Measurements from ENCODE around the gene ZNF593. TPM values are rescaled to one million over a fixed set of nuclear protein-coding genes. Genes with fewer than 3 reads are reported as not detected.

ZNF593 gene
- polyA plus RNA-seq, 1 donor (not counting 4 experiments of a cell fraction or from before 2014, with no cell fraction given), result 26.0 TPM

DNA sequence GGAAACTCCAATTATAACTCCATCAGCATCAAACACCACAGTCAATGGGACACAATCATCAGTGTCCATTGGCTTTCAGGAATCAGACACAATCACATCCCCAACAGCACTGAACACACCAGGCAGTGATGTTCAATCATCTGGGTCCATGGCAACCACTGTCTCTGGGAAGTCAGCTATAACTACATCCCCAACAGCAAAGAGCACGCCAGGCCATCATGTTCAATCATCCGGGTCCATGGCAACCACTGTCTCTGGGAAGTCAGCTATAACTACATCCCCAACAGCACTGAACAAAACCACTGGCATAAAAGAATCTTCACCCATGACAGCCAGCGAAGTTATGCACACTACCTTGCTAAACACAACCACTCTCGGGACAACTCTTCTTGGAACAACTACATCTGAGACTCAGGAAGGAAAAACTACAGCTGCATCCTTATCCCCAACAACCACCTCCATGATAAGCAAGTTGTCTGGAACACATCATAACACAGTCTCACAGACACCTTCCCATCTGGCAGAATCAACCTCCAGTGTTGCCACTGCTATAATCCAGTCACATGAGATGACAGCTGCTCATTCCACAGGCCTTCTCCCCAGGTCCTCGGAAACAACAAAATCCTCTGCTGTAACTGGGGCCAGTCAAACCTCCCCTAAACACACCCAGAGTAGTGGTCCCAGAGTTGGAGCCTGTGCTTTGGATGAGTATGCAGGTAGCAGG, 40.6 kb downstream of the ZNF593 start:
- H3K79me2 ChIP-seq (ENCODE audit: control insufficient read depth, insufficient read depth, low read length), result no peaks in the 10 kb centered on the region
- H2AFZ ChIP-seq (ENCODE audit: control insufficient read depth, low read length), result no peak overlapping the region
- H3K9ac ChIP-seq (ENCODE audit: control insufficient read depth, extremely low read depth, insufficient read depth, low read length), result no peak overlapping the region
- H3K9me1 ChIP-seq (ENCODE audit: control insufficient read depth, extremely low read depth, insufficient read depth, low read length), result no peaks in the 10 kb centered on the region
- H3K4me2 ChIP-seq (ENCODE audit: control insufficient read depth, extremely low read depth, insufficient read depth, low read depth, low read length), result no peak overlapping the region
- dilution Hi-C loops (cut with MboI; ENCODE audit: extremely low pct_ligation_motif_present, low sequenced_read_pairs), result no loop called here
- H4K20me1 ChIP-seq (ENCODE audit: control insufficient read depth, extremely low read depth, insufficient read depth, low read length), result no peaks in the 10 kb centered on the region
- H3K4me3 ChIP-seq (ENCODE audit: control insufficient read depth in 2 of 3, extremely low read depth in 1 of 3, insufficient read depth in 2 of 3, low read depth in 1 of 3, low read length in 3 of 3), result no peak overlapping the region
- FAIRE-seq, result no peak
- TF ChIP-seq EZH2 (IDR thresholded peaks at IDR 0.05; ENCODE audit: low read length), result no peak
- H3K36me3 ChIP-seq (ENCODE audit: control insufficient read depth in 2 of 2, extremely low read depth in 1 of 2, insufficient read depth in 2 of 2, low read length in 2 of 2), result no peaks in the 10 kb centered on the region
- H3K9me3 ChIP-seq (ENCODE audit: control insufficient read depth, low read depth, low read length), result no peaks in the 10 kb centered on the region
- no peak for DNase-seq (ENCODE audit: low read depth, low spot score)
- H3K4me1 ChIP-seq (ENCODE audit: control insufficient read depth, extremely low read depth, insufficient read depth, low read length), result no peaks in the 10 kb centered on the region
- no peak overlapping the region for H3K27ac ChIP-seq (ENCODE audit: control insufficient read depth, insufficient read depth, low read length)
- no peaks in the 10 kb centered on the region for H3K27me3 ChIP-seq (ENCODE audit: control insufficient read depth, extremely low read depth, insufficient read depth, low read length)

DNA sequence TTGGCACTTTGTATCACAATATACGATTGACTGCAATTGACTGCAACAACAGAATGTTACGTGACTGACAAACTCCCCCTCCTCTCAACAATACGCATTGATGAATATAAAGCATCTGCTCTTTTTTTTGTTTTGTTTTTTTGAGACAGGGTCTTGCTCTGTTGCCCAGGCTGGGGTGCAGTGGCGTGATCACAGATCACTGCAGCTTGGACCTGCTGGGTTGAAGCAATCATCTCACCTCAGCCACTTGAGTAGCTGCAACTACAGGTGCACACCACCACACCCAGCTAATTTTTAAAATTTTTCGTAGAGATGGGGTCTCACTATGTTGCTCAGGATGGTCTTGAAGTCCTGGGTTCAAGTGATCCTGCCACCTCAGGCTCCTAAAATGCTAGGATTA, 43.0 kb downstream of the ZNF593 start:
- no peak overlapping the region for H3K27ac ChIP-seq (ENCODE audit: control insufficient read depth, insufficient read depth, low read length)
- no peaks in the 10 kb centered on the region for H3K9me1 ChIP-seq (ENCODE audit: control insufficient read depth, extremely low read depth, insufficient read depth, low read length)
- TF ChIP-seq CTCF (optimal IDR thresholded peaks at IDR 0.05 in 1 of 3, IDR thresholded peaks at IDR 0.05 in 1 of 3, conservative IDR thresholded peaks at IDR 0.05 in 1 of 3; ENCODE audit: extremely low read depth in 1 of 3, insufficient read depth in 2 of 3, low read length in 3 of 3), result no peak
- no peak for TF ChIP-seq EZH2 (IDR thresholded peaks at IDR 0.05; ENCODE audit: low read length)
- no peak overlapping the region for H3K9ac ChIP-seq (ENCODE audit: control insufficient read depth, extremely low read depth, insufficient read depth, low read length)
- H3K4me3 ChIP-seq (ENCODE audit: control insufficient read depth in 2 of 3, extremely low read depth in 1 of 3, insufficient read depth in 2 of 3, low read depth in 1 of 3, low read length in 3 of 3), result no peak overlapping the region
- no peaks in the 10 kb centered on the region for H3K9me3 ChIP-seq (ENCODE audit: control insufficient read depth, low read depth, low read length)
- dilution Hi-C loops (cut with MboI; ENCODE audit: extremely low pct_ligation_motif_present, low sequenced_read_pairs), result no loop called here
- DNase-seq (ENCODE audit: low read depth, low spot score) (no peak), FAIRE-seq (no peak)
- H3K36me3 ChIP-seq (ENCODE audit: control insufficient read depth in 2 of 2, extremely low read depth in 1 of 2, insufficient read depth in 2 of 2, low read length in 2 of 2), result no peaks in the 10 kb centered on the region
- H3K27me3 ChIP-seq (ENCODE audit: control insufficient read depth, extremely low read depth, insufficient read depth, low read length), result no peaks in the 10 kb centered on the region
- no peaks in the 10 kb centered on the region for H3K4me1 ChIP-seq (ENCODE audit: control insufficient read depth, extremely low read depth, insufficient read depth, low read length)
- no peak overlapping the region for H3K4me2 ChIP-seq (ENCODE audit: control insufficient read depth, extremely low read depth, insufficient read depth, low read depth, low read length)
- H4K20me1 ChIP-seq (ENCODE audit: control insufficient read depth, extremely low read depth, insufficient read depth, low read length), result no peaks in the 10 kb centered on the region
- H2AFZ ChIP-seq (ENCODE audit: control insufficient read depth, low read length), result no peak overlapping the region
- H3K79me2 ChIP-seq (ENCODE audit: control insufficient read depth, insufficient read depth, low read length), result no peaks in the 10 kb centered on the region

All from keratinocyte (primary cell).